ENCODE data around the gene UBAC2. TPM values are rescaled to one million over a fixed set of nuclear protein-coding genes. Genes with fewer than 3 reads are reported as not detected.

Gene UBAC2
- total and polyA plus RNA-seq, 2 of the 8 experiments (the other 6 are each of a cell fraction or from before 2014, with no cell fraction given) = 75.9 to 76.9 TPM

GRCh38 chr13:99327761-99328160 lies 127.1 kb downstream of the UBAC2 start:
- no peak for DNase-seq (ENCODE audit: low read depth in 1 of 2, low spot score in 2 of 2)
- Histone ChIP-seq H2BK120ac (replicated peaks; ENCODE audit: low read depth, low read length) (no peak overlapping the region), H3K4ac (replicated peaks; ENCODE audit: insufficient read length, low read depth, low read length) (no peak overlapping the region), H3K23ac (ENCODE audit: insufficient read length) (no peak overlapping the region), H3K27me3 (replicated peaks in 1 of 4; ENCODE audit: control insufficient read depth in 3 of 4, extremely low read depth in 1 of 4, insufficient read depth in 3 of 4, low read length in 3 of 4) (no peaks in the 10 kb centered on the region), H3K14ac (ENCODE audit: insufficient read length) (no peak overlapping the region), H3K56ac (replicated peaks; ENCODE audit: insufficient read length, low read depth, low read length) (no peak overlapping the region), H4K91ac (replicated peaks; ENCODE audit: insufficient read length, low read length) (no peak overlapping the region), H2AFZ (ENCODE audit: low read length) (no peak overlapping the region), H2BK20ac (ENCODE audit: low read length) (no peak overlapping the region), H3K36me3 (ENCODE audit: control insufficient read depth in 2 of 4, insufficient read depth in 4 of 4, low read length in 3 of 4) (peaks cover 0 to 3% (median 1%) of the 10 kb centered on the region in 4 experiments; a peak in 4 of 8 replicates), H3K27ac (ENCODE audit: low read depth, low read length) (no peak overlapping the region), H3K4me3 (ENCODE audit: extremely low read depth in 1 of 4, insufficient read depth in 2 of 4, low read depth in 3 of 4, low read length in 4 of 4) (no peak overlapping the region), H3K4me2 (ENCODE audit: insufficient read depth in 1 of 2, low read depth in 2 of 2, low read length in 2 of 2) (no peak overlapping the region), H2BK12ac (ENCODE audit: low read depth, low read length) (no peak overlapping the region), H2AK5ac (ENCODE audit: low read depth, low read length) (no peak overlapping the region), H3K9me3 (ENCODE audit: insufficient read depth in 2 of 2, low read depth in 1 of 2, low read length in 1 of 2) (no peaks in the 10 kb centered on the region), H4K20me1 (replicated peaks in 1 of 2; ENCODE audit: control insufficient read depth in 1 of 2, insufficient read depth in 2 of 2, low read length in 2 of 2) (peaks cover 0 to 1% of the 10 kb centered on the region in 2 experiments), H4K5ac (ENCODE audit: insufficient read length, low read depth, low read length) (no peak overlapping the region), H3K23me2 (ENCODE audit: low read depth, low read length) (no peaks in the 10 kb centered on the region), H3K9ac (replicated peaks in 1 of 4; ENCODE audit: extremely low read depth in 1 of 4, low read depth in 3 of 4, low read length in 3 of 4) (no peak overlapping the region), H2BK5ac (ENCODE audit: low read depth, low read length) (no peak overlapping the region), H3K79me1 (ENCODE audit: low read depth, low read length) (no peaks in the 10 kb centered on the region; the same call in 1 of the 2 replicates), H2BK15ac (ENCODE audit: low read length) (no peak overlapping the region), H3K4me1 (replicated peaks in 1 of 4; ENCODE audit: control insufficient read depth in 3 of 4, insufficient read depth in 4 of 4, low read length in 3 of 4) (no peaks in the 10 kb centered on the region), H3K79me2 (ENCODE audit: control insufficient read depth in 1 of 2, insufficient read depth in 2 of 2, low read length in 2 of 2) (no peaks in the 10 kb centered on the region), H3K18ac (ENCODE audit: extremely low read depth, low read length) (no peak overlapping the region), H4K8ac (ENCODE audit: extremely low read depth, insufficient read depth, low read length) (no peak overlapping the region)
- no peak for FAIRE-seq
- 83% methylated on average over 2 of the region's 2 CpGs; no CpG with 5 or more reads in 1 of the 2 experiments for WGBS, 2 experiments (ENCODE audit: extremely low coverage in 1 of 2, insufficient coverage in 1 of 2, insufficient read length in 1 of 2, insufficient replicate concordance in 2 of 2, low coverage in 1 of 2, low lambda C conversion rate in 2 of 2, missing lambda C conversion rate in 1 of 2)
- POLR2A ChIA-PET (ENCODE audit: partially characterized antibody) = interaction anchor here (1.4 kb wide), 1 partner anchor 128 kb away, joined by 3 read pairs; no protein-coding TSS in a partner anchor
- CTCF ChIA-PET (ENCODE audit: partially characterized antibody) = interaction anchor here (0.7 kb wide), 1 partner anchor 152 kb away, joined by 3 read pairs; no protein-coding TSS in a partner anchor
- no peak for TF ChIP-seq POLR2A (IDR thresholded peaks at IDR 0.05; ENCODE audit: control extremely low read depth in 1 of 2, low read depth in 2 of 2, low read length in 2 of 2)
- TF ChIP-seq HDAC6 (IDR thresholded peaks at IDR 0.05; ENCODE audit: low read depth, low read length) = no peak
- TF ChIP-seq EZH2 (IDR thresholded peaks at IDR 0.05; ENCODE audit: low read depth, low read length, severe bottlenecking) = no peak
- TF ChIP-seq PHF8 (conservative IDR thresholded peaks at IDR 0.05; ENCODE audit: low read depth, low read length) = no peak
